ENCODE results near the gene FBXO31. TPM values are rescaled to one million over a fixed set of nuclear protein-coding genes. Genes with fewer than 3 reads are reported as not detected.

The FBXO31 gene
- total and polyA plus RNA-seq, 9 of the 15 experiments (the other 6 are each of a cell fraction or from before 2014, with no cell fraction given), result 0.18 to 33.3 (median 10.9) TPM

- Histone ChIP-seq H3K4me1 (replicated peaks in 1 of 2; ENCODE audit: control insufficient read depth in 2 of 2, insufficient read depth in 2 of 2, low read length in 2 of 2) (peaks cover 0 to 9% of the 10 kb centered on the region in 2 experiments; a peak in 1 of 5 replicates), H3K9me3 (replicated peaks; ENCODE audit: control insufficient read depth, insufficient read depth, low read depth, low read length) (no peaks in the 10 kb centered on the region), H3K9ac (ENCODE audit: insufficient read depth in 1 of 2, low read depth in 2 of 2, low read length in 2 of 2) (no peak overlapping the region), H2AFZ (ENCODE audit: low read depth, low read length) (no peak overlapping the region), H3K36me3 (ENCODE audit: control insufficient read depth, insufficient read depth, low read length) (peaks cover 56% of the 10 kb centered on the region; the same call in 2 of the 3 replicates), H3K4me2 (ENCODE audit: insufficient read depth, low read length) (no peak overlapping the region), H3K27me3 (ENCODE audit: control insufficient read depth in 2 of 2, insufficient read depth in 2 of 2, low read length in 2 of 2) (no peaks in the 10 kb centered on the region; a peak in 1 of 5 replicates), H3K27ac (ENCODE audit: extremely low read depth, low read depth, low read length) (no peak overlapping the region), H3K4me3 (no peak overlapping the region), H4K20me1 (replicated peaks; ENCODE audit: control insufficient read depth, insufficient read depth, low read length) (0 out of 2 replicates have a peak, but pooled peaks cover 4% of the 10 kb centered on the region), H3K9me1 (ENCODE audit: control insufficient read depth, insufficient read depth, low read length) (no peaks in the 10 kb centered on the region), H3K79me2 (ENCODE audit: control insufficient read depth, insufficient read depth, low read length) (no peaks in the 10 kb centered on the region)
- 90% methylated on average over 22 of the region's 27 CpGs for WGBS (ENCODE audit: insufficient coverage, low coverage, missing lambda C conversion rate)
- no TSS peak for BruUV-seq (replicated peaks)
- TF ChIP-seq ZNF224 (CRISPR knock-in tag; IDR thresholded peaks at IDR 0.05) (no peak), TRIM25 (IDR thresholded peaks at IDR 0.05; ENCODE audit: borderline replicate concordance) (no peak), RBM22 (IDR thresholded peaks at IDR 0.05; ENCODE audit: low read depth, low read length, poor library complexity, severe bottlenecking) (peak; percentile 10)
- ChIA-PET POLR2A (interaction anchor here (0.5 to 1.9 kb wide), 4 partner anchors 12 to 111 kb away, joined by 3 to 9 read pairs (median 4); no protein-coding TSS in a partner anchor), CTCF (ENCODE audit: low intra/inter-chr PET ratio) (no interaction called here)
- DNase-seq (ENCODE audit: extremely low read depth in 1 of 4, low spot score in 3 of 4), result no peak
- intact Hi-C loops (cut with micrococcal nuclease), result loop anchor here (10.0 kb wide), 1 partner anchor 152 kb away; no protein-coding TSS in a partner anchor
- no peak for FAIRE-seq
- in situ Hi-C loops (cut with MboI), result no loop called here
- no peak for ATAC-seq
Measured at GRCh38 chr16:87412996-87413421, 29.4 kb upstream of the FBXO31 start.

All from K562 (cell line).